GDM1 (cell line): Measurements from ENCODE around the gene MEGF11.

Source experiments
- DNase-seq: peaks from one replicate; lab custom pipeline; 2025; lab: John Stamatoyannopoulos, UW

Gene MEGF11

DNA sequence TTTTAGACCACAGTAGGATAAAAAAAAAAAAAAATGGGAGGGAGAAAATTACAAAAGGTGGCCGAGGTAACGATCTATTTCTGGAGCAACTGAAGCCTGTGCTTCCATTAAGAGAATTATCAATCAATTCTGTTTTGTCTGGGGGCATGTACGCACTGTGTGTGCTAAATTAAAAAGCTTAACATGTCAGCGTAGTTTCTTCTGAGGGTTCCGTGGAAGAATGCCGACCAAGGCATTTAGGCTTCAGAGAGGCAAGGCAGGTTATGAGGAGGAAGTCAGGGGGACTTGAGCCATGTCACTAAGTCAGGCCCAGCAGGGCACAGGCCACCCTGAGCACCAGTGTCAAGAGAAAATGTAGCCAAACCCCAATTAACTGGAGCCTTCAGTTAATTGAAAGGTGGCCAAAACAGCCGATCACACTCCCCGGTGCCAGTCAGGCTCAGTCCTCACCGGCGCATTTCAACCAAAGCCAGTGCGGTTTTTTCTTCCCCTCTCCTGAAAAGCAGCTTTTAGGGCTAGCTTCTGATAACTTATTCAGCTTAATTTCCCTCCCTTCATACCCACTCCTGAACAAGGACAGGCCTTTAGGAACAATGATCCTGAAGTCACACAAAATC lies 113.9 kb downstream of the MEGF11 start:
- no peak for DNase-seq

DNA sequence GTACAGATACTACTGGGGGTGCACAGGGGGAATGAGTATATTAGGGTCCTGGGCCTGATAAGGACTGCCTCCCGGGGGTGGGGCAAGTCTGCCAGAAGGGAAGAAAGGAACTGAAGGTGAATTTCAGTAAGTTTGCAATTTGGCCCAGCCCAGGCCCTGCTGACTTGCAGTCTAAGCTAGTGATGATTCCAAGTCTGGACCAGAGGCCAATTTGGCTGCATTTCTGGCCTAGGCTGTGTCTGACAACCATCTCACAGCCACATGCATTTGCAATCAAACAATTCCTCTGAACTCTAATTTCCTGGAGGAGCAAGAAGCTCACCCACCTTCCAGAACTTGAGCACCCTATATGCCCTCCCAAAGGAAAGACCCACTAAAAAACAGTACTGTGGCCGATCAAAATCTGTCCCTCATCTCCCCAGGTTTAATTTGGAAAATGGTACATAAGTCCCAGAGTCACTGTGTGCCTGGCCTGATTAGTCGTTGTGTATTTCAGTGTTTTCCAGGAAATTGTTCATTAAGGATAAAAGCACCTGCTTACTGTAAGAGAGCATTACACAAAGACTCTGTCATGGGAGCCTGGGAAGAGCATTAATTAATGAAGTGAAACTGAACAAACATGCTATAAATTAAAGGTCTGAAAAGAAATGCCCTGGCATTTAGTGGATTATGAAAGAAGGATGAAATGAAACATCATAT lies 114.5 kb downstream of the MEGF11 start:
- no peak for DNase-seq

- DNase-seq, result no peak
These were observed 115.3 kb downstream of the MEGF11 start for GRCh38 chr15:66138096-66138783.

- no peak for DNase-seq
These were observed 116.6 kb downstream of the MEGF11 start for GRCh38 chr15:66136948-66137347.

- no peak for DNase-seq
These were observed 117.9 kb downstream of the MEGF11 start for GRCh38 chr15:66135664-66136063.

DNA sequence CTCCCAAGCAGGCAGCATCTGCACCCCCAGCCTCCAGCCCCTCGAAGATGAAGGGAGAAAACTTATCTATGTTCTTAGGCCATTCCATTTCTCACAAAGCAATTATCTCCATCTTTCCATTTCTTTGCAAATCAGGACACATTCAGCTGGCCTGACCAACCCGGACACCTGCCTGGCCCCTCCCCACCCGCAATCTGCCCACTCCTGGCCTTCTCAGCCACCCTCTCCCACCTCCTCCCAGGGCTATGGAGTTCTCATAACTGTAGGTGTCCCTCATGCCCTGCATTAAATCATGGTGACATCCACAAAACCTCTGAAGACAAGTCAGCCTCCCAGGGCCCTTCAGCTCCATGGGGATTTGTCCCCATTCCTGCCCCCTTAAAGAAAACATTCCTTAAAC lies 119.3 kb downstream of the MEGF11 start:
- no peak for DNase-seq

DNA sequence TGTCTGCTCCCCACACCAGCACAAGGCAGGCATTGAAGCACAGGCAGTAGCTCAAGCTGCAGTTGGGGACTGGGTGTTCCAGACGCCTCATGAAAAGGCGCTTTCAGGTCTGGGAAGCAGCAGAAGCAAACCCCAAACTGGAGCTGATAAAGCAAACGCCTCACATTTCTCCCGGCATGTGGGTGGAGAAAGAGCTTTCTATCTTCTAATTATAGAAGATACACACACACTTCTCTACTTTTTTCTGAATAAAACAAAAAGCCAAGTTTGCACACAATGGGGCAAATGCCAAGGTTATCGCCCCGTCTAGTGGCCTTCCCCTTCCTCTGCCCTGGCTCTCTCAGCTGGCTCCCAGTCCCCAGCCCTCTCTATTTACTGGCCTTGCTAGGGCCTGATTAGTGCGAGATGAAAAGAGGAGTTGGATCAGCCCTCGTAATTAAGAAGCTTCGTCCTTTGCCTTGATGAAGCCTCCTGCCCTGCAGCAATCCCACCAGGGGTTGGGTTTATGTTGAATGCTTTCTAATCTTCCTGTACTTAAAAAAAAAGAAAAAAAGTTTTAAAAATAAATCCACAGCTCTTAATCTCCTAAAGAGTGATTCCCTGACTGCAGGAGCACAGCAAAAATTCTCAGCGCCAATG lies 120.2 kb downstream of the MEGF11 start:
- DNase-seq, result no peak

DNA sequence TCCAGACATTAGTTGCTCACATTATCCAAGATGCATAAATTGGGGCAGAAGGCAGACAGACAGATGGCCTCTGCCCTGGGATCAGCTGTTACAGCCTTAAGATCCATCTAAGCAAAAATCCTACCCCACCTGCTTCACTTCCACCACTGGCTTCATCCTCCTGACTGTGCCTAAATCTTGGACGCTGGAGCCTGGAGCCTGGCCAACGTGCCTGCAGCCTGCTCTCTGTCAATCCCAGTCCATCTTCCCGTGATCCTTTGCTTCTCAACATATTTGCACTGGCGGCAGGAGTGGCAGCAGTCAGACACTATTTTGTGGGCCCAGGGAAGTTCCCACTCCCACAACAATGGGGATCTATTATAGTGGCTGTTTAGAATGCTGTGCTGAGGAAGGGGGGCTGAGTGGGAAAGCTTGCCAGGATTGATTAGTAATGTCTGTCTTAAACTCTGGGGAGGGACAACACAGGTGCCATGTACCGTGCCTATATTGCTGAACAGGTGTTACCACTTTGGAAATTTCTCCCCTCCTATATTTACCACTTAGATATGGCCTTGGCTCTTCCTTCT lies 121.2 kb downstream of the MEGF11 start:
- DNase-seq, result no peak

DNA sequence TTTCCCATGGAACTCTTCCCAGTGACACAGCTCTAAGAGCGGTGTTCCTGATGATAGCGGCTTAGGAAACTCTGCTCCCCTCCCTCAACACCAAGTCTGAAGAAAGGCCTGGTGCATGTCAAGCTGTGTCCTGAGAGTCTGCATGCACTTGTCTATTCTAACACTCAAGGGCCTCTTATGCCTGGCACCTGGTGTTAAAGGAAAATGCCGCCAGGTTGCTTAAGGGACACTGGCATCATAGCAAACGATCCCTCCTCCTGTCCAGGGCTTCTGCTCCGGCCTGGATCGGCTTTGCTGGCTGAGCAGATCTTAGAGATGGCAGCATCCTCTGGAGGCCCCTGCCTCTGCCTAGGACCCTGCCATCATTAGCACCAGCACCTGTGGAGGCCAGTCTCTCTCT lies 121.7 kb downstream of the MEGF11 start:
- no peak for DNase-seq

DNA sequence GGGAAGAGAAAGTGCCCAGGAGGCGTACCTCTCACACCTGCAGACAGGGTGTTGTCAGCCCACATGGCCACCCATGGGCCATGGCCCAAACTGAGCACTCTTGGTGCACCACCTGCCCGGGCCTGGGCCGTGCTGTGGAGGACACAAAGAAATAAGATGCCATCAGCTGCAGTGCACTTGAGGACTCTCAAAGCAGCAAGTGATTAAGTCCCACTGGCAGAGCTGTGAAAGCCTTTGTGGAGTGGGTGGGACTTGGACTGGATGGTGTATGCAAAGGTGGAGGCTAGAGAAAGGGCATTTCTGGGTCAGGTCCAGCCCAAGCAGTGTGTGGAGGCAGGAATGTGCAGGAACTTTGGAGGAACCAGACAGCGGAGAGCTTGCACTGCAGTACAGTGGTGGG lies 122.3 kb downstream of the MEGF11 start:
- DNase-seq, result no peak

DNA sequence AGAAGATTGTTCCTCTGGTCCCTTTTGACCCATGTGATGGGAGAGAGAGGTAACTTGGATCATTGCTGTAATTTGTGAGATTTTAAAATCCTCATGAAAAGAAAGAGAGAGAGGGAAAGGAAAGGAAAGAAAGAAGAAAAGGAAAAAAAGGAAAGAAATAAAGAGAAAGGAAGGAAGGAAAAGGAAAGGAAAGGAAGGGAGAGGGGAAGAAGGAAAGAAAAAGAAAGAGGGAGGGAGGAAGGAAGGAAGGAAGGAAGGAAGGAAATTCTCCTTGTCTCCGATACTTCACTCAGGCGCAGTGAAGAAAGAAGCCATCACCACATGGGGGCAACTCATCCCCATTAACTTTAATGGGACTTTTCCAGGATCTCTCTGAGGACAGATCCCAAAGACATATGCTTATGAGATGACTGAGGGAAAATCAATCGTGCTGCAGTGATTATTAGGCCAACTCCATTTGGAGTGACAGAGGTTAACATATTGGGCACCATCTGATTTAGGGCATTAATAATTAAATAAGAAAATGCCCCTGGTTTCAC lies 123.0 kb downstream of the MEGF11 start:
- no peak for DNase-seq

- no peak for DNase-seq
These were observed 124.0 kb downstream of the MEGF11 start for GRCh38 chr15:66129586-66129985.

GRCh38 chr15:66128116-66128680 lies 125.4 kb downstream of the MEGF11 start:
- no peak for DNase-seq

- DNase-seq, result no peak
These were observed 127.1 kb downstream of the MEGF11 start for GRCh38 chr15:66126456-66126855.

DNA sequence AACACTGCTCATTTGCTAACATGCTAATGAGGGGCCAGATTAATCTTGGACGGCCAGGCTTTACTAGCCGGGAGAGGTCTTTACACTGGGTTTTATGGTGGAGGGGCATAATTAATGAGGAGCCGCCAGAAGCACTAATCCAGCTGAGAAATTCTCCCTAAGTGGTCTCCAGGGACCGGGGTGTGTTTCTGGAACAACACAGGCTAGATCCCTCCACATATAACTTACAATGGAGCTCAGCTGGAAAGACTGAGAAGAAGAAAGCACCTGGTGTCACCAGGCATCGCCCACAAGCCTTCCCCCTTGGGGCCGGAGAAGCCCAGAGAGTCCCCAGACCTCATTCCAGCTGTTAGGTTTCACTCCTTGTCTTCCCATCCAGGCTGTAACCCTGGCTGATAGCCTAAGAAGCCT lies 127.5 kb downstream of the MEGF11 start:
- DNase-seq, result no peak

- no peak for DNase-seq
These were observed 128.9 kb downstream of the MEGF11 start for GRCh38 chr15:66124651-66125050.

GRCh38 chr15:66123799-66124198 lies 129.8 kb downstream of the MEGF11 start:
- no peak for DNase-seq

DNA sequence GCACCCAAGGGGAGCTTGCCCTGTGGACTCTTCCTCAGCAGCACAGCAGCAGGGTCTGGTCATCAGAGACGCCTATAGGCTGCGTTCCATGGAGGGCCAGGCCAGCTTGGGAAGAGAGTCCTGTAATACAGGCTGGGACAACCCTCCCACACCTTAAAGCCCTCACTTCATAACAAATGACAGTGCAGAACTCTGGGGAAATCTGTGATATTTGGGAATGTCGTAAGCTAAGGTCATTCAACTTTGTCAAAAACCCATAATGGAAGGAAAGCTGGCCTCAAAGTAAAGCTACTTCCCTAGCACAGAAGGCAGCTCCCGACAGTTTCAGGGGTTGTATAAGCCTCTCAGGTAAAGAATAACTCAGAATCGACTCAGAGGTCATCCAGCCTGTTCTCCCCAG lies 133.1 kb downstream of the MEGF11 start:
- DNase-seq, result no peak

- no peak for DNase-seq
These were observed 135.7 kb downstream of the MEGF11 start for GRCh38 chr15:66117841-66118240.

DNA sequence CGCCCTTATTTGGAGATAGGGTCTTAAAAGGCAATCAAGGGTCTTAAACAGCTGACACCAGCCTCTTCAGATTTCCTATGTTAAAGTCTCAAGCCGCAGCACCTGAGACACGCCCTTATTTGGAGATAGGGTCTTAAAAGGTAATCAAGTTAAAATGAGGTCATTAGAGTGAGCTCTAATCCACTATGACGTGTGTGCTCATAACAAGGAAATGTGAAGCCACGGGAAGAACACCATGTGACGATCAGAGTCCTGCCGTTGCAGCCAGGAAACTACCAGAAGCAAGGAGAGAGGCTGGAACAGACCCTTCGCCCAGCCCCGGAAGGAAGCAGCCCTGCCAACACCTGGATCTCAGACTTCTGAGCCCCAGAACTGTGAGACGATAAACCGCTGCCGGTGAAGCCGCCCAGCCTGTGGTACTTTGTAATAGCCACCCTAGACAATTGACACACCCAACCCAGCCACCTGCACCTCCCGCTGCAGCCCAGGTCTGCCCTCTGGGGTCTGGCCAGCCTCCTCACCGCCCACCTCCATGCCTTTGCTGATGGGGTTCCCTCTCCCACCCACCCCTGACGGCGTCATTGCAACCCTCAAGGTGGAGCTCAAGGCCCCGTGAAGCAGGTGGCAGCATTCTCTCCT lies 137.9 kb downstream of the MEGF11 start:
- no peak for DNase-seq

DNA sequence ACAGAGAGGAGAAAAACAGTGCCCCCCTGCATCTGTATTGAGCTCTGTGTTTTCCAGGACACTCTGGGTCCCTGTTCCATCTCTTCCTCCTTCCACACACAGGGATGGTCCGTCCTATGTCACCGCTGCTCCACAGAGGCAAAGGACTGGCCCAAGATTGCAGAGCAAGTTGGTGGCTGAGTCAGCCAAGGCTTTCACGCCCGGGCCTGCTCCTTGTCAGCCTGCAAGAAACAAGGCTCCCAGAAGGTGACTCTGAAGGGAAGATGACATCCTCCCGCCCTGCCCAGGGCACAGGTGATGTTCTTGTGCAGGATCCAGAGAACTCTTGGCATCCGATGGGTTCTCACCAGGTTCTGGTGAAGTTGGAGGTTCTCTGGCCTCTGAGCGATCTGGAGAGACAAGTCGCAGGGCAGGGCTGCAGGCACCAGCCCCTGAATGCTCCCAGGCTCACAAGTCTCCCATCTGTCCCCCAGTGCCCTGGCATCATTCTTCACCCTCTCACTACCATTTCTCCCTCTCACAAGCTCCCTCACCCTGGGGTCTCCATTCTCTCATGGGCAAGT lies 138.6 kb downstream of the MEGF11 start:
- DNase-seq, result no peak
